ENCODE measurements around the gene THEM4.

THEM4 gene

GRCh38 chr1:151833172-151833900 lies 76.0 kb downstream of the THEM4 start:
- no peak for DNase-seq

GRCh38 chr1:151832318-151832980 lies 76.9 kb downstream of the THEM4 start:
- DNase-seq, result no peak

GRCh38 chr1:151831605-151832004 lies 77.7 kb downstream of the THEM4 start, which contains the start of gene RORC:
Gene RORC, minus strand, starts transcription at chr1:151831802. Its CDS starts 38 bp downstream, at chr1:151831764.
- DNase-seq, result no peak

GRCh38 chr1:151831256-151831591 lies 78.1 kb downstream of the THEM4 start:
- no peak for DNase-seq

- DNase-seq, result no peak
Measured at GRCh38 chr1:151830055-151830454, 79.3 kb downstream of the THEM4 start.

GRCh38 chr1:151829352-151830046 lies 79.8 kb downstream of the THEM4 start:
- no peak for DNase-seq

- no peak for DNase-seq
Measured at GRCh38 chr1:151828921-151829320, 80.4 kb downstream of the THEM4 start.

- no peak for DNase-seq
Measured at GRCh38 chr1:151827853-151828252, 81.5 kb downstream of the THEM4 start.

GRCh38 chr1:151825751-151826660 lies 83.3 kb downstream of the THEM4 start:
- DNase-seq, result no peak

GRCh38 chr1:151825204-151825603 lies 84.1 kb downstream of the THEM4 start:
- DNase-seq, result no peak
